ENCODE measurements around the gene KCNN1. TPM values are rescaled to one million over a fixed set of nuclear protein-coding genes. Genes with fewer than 3 reads are reported as not detected.
"Not testable (repeated sequence)": the region's sequence is repeated elsewhere in the genome, so short reads cannot be mapped to it uniquely, and the experiment has no call there.

KCNN1 gene
- not detected for total RNA-seq (2021; fragmentation: NEBNext Ultra II Directional; extraction: Animal tissue kit (Norgen Biotek cat#: 25700))
- long read RNA-seq = 0 reads

DNA sequence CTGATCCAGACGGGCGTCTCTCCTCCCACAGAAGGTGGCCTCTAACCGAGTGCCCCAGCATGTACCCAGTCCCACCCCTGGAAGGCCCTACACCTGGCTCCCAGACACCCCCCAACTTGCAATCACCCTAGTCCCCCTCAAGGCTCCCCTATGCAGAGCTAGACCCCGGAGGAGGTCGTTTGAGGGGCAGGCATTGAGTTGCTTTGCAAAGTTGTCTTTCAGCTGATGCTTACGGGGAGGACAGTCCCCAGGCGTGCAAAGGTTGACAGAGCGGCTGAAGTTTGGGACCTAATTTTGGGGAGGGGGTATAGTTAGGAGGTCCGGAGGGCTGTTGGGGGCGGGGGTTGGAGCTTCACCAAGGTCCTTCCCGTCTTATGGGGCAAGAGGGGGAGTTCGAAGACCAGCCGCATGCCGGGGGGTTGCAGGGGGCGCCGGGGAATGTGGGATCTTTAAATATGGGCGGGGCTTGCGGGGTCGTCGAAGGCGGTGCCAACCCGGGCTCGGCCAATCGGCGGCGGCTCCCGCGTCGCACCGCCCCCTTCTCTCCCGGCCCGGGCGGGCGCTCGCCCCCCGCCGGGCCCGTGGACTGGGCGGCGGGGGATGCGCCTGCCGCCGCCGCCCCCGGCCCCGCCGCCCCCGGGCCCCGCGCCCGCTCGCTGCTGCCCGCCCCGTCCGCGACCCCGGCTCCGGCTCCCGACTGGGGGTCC lies at the start of gene KCNN1:
KCNN1 (plus strand) TSS at position 558 of the 707 bp plus-strand sequence. CDS start 6,782 bp downstream, outside the sequence.
- no peak for DNase-seq
- no peaks in the 10 kb centered on the region for H3K9me3 Mint-ChIP-seq
- no peak for TF ChIP-seq CTCF (IDR thresholded peaks at IDR 0.05)
- no peaks in the 10 kb centered on the region for H3K36me3 Mint-ChIP-seq (ENCODE audit: low read depth)
- H3K4me3 Mint-ChIP-seq = no peak within 1 kb of the TSS
- no peak within 1 kb of the TSS for H3K27ac Mint-ChIP-seq
- H3K27me3 Mint-ChIP-seq (ENCODE audit: insufficient read depth) = peaks cover 45% of the 10 kb centered on the region
- H3K4me1 Mint-ChIP-seq (ENCODE audit: low read depth) = no peaks in the 10 kb centered on the region

- Mint-ChIP-seq H3K27me3 (ENCODE audit: insufficient read depth) (peaks cover 19% of the 10 kb centered on the region), H3K9me3 (peaks cover 16% of the 10 kb centered on the region)
- DNase-seq; H3K27ac Mint-ChIP-seq; H3K4me3 Mint-ChIP-seq; H3K4me1 Mint-ChIP-seq (ENCODE audit: low read depth); H3K36me3 Mint-ChIP-seq (ENCODE audit: low read depth): not testable (repeated sequence)
Measured at GRCh38 chr19:17918151-17918550, 48.8 kb upstream of the KCNN1 start.

DNA sequence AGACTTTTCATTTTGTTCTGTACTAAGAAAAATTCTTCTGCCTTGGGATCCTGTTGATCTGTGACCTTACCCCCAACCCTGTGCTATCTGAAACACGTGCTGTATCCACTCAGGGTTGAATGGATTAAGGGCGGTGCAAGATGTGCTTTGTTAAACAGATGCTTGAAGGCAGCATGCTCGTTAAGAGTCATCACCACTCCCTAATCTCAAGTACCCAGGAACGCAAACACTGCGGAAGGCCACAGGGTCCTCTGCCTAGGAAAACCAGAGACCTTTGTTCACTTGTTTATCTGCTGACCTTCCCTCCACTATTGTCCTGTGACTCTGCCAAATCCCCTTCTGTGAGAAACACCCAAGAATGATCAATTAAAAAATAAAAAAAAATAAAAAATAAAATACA lies 47.8 kb upstream of the KCNN1 start:
- not testable (repeated sequence) for H3K27ac Mint-ChIP-seq; H3K36me3 Mint-ChIP-seq (ENCODE audit: low read depth); H3K4me3 Mint-ChIP-seq; H3K4me1 Mint-ChIP-seq (ENCODE audit: low read depth); H3K9me3 Mint-ChIP-seq; DNase-seq
- H3K27me3 Mint-ChIP-seq (ENCODE audit: insufficient read depth) = peaks cover 19% of the 10 kb centered on the region

GRCh38 chr19:17920527-17920926 lies 46.4 kb upstream of the KCNN1 start:
- H3K27ac Mint-ChIP-seq = no peak overlapping the region
- no peak for DNase-seq
- H3K4me1 Mint-ChIP-seq (ENCODE audit: low read depth) = no peaks in the 10 kb centered on the region
- no peak for TF ChIP-seq CTCF (IDR thresholded peaks at IDR 0.05)
- H3K9me3 Mint-ChIP-seq = peaks cover 7% of the 10 kb centered on the region; the same call in 1 of the 2 replicates
- H3K36me3 Mint-ChIP-seq (ENCODE audit: low read depth) = no peaks in the 10 kb centered on the region
- H3K27me3 Mint-ChIP-seq (ENCODE audit: insufficient read depth) = peaks cover 18% of the 10 kb centered on the region
- no peak overlapping the region for H3K4me3 Mint-ChIP-seq

DNA sequence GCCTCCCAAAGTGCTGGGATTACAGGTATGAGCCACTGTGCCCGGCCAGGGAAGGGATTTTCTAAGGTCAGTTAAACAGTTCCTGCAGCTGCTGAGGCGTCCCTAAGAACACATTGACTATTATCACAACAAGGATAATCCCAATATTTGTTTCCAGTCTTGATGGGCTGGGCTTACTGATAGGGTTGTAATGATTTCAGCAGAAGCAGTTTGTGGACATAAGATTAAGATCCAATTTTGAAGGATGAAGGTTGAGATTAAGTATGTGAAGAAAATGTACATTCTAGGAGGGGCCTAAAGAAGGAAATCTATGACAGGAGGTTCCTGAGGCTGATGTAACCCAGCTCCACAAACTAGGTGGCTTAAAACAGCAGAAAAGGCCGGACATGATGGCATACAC lies 44.8 kb upstream of the KCNN1 start:
- Mint-ChIP-seq H3K36me3 (ENCODE audit: low read depth) (no peaks in the 10 kb centered on the region), H3K27ac (no peak overlapping the region), H3K27me3 (ENCODE audit: insufficient read depth) (peaks cover 13% of the 10 kb centered on the region), H3K9me3 (peaks cover 7% of the 10 kb centered on the region; the same call in 1 of the 2 replicates), H3K4me3 (no peak overlapping the region), H3K4me1 (ENCODE audit: low read depth) (no peaks in the 10 kb centered on the region)
- DNase-seq = no peak
- TF ChIP-seq CTCF (IDR thresholded peaks at IDR 0.05) = no peak

DNA sequence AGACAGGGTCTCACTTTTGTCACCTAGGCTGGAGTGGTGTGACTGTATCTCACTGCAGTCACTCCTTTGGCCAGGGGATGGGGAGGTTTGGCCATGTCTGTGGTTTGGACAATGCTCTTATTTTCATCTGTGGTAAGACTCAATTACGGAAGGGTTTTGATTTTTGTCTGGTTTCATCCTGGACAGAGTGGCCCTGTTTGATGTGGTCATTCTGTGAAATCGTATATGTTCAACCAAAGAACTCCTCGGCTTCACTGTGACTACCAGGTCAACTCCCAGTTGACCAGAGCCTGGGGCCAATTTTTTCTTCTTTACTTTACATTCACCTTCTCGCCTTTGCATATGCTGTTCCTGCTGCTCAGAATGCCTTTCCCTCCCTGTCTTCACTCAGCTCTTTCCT lies 40.9 kb upstream of the KCNN1 start:
- Mint-ChIP-seq H3K36me3 (ENCODE audit: low read depth) (no peaks in the 10 kb centered on the region), H3K4me3 (no peak overlapping the region), H3K27me3 (ENCODE audit: insufficient read depth) (peaks cover 12% of the 10 kb centered on the region), H3K4me1 (ENCODE audit: low read depth) (no peaks in the 10 kb centered on the region), H3K9me3 (no peaks in the 10 kb centered on the region), H3K27ac (no peak overlapping the region)
- TF ChIP-seq CTCF (IDR thresholded peaks at IDR 0.05) = no peak
- no peak for DNase-seq

Measured in HFFc6 (cell line).